B cell (primary cell): ENCODE results near the gene CHD5. TPM values are rescaled to one million over a fixed set of nuclear protein-coding genes. Genes with fewer than 3 reads are reported as not detected.

Experiments
- ATAC-seq: fragments of 200-7000 bp; cut with Tn5 transposase; one replicate; pipeline ENCODE4 v1.10.0; 2021; ENCODE audit warnings: low read depth, mild to moderate bottlenecking, moderate number of reproducible peaks, moderate library complexity
- CTCF ChIA-PET: fragments of 350-600 bp; sonication (Branson Sonifier 250); formaldehyde crosslinking; loops from one replicate; lab custom pipeline; 2021; ENCODE audit warnings: antibody characterized with exemption, inconsistent platforms; lab: Charles Lee
- POLR2A ChIA-PET: fragments of 350-600 bp; sonication (Branson Sonifier 250); formaldehyde crosslinking; loops from one replicate; lab custom pipeline; 2021; ENCODE audit warnings: antibody characterized with exemption; lab: Charles Lee
- DNase-seq: peaks from one replicate; pipeline ENCODE4 v3.0.0; 2013
- H2AFZ ChIP-seq: 2 replicates; pipeline ENCODE4 v1.6.1; 2012; ENCODE audit warnings: mild to moderate bottlenecking, low read depth, low read length; ENCODE audit not compliant: insufficient read depth, poor library complexity, severe bottlenecking
- H3K27ac ChIP-seq, 2 donors: 1 replicate in 1 of 2; 2 replicates in 1 of 2; pipeline ENCODE4 v1.5.1; 2012 to 2013; ENCODE audit warnings: low read length in 2 of 2, mild to moderate bottlenecking in 2 of 2, moderate library complexity in 1 of 2
- H3K27me3 ChIP-seq, 4 experiments: fragments of 200-600 bp in 1 of 4; sonication (generic) in 1 of 4; replicated peaks in 1 of 4; 1 replicate in 2 of 4; 2 replicates in 2 of 4; pipeline versions ENCODE4 v1.6.1 to v1.7.0; 2013 to 2016; ENCODE audit warnings: low read length in 3 of 4, mild to moderate bottlenecking in 2 of 4, mixed read lengths in 1 of 4, moderate library complexity in 1 of 4; ENCODE audit not compliant: insufficient read depth in 4 of 4, control insufficient read depth in 3 of 4; ENCODE audit errors: control extremely low read depth in 1 of 4
- H3K36me3 ChIP-seq, 2 experiments: replicated peaks in 1 of 2; 1 replicate in 1 of 2; 2 replicates in 1 of 2; pipeline versions ENCODE4 v1.6.1 to v1.7.1; 2013; ENCODE audit warnings: low read length in 1 of 2; ENCODE audit not compliant: insufficient read depth in 2 of 2, control insufficient read depth in 1 of 2; ENCODE audit errors: control extremely low read depth in 1 of 2, extremely low read depth in 1 of 2
- H3K4me1 ChIP-seq, 2 donors: fragments of 200-600 bp in 1 of 2; sonication (generic) in 1 of 2; 1 replicate in 1 of 2; 2 replicates in 1 of 2; pipeline versions ENCODE4 v1.5.1 to v1.6.1; 2013 to 2017; ENCODE audit warnings: low read length in 2 of 2; ENCODE audit not compliant: control insufficient read depth in 2 of 2, insufficient read depth in 2 of 2
- H3K4me2 ChIP-seq: replicated peaks from 2 replicates; pipeline ENCODE3; 2012; ENCODE audit warnings: mild to moderate bottlenecking, low read depth, low read length; ENCODE audit not compliant: poor library complexity, severe bottlenecking
- H3K4me3 ChIP-seq, 5 experiments: fragments of 200-600 bp in 1 of 5; sonication (generic) in 1 of 5; 1 replicate in 3 of 5; 2 replicates in 2 of 5; pipeline versions ENCODE4 v1.5.1 to v1.7.0; 2011 to 2016; ENCODE audit warnings: low read length in 4 of 5, mild to moderate bottlenecking in 4 of 5, low read depth in 2 of 5, control low read depth in 1 of 5, moderate library complexity in 1 of 5; ENCODE audit not compliant: insufficient read depth in 1 of 5; ENCODE audit errors: control extremely low read depth in 1 of 5, extremely low read depth in 1 of 5
- H3K79me2 ChIP-seq: fragments of 200-600 bp; sonication (generic); one replicate; pipeline ENCODE4 v1.6.0; 2016; ENCODE audit warnings: low read length; ENCODE audit not compliant: control insufficient read depth, insufficient read depth
- H3K9ac ChIP-seq: fragments of 200-600 bp; sonication (generic); 2 replicates; pipeline ENCODE4 v1.6.1; 2017; ENCODE audit warnings: mild to moderate bottlenecking, low read length, moderate library complexity
- H3K9me3 ChIP-seq, 3 donors: one replicate each; pipeline versions ENCODE4 v1.6.1 to v1.7.1; 2013; ENCODE audit warnings: low read length in 2 of 3; ENCODE audit not compliant: control insufficient read depth in 2 of 3, insufficient read depth in 1 of 3; ENCODE audit errors: control extremely low read depth in 1 of 3
- H4K20me1 ChIP-seq: 2 replicates; pipeline ENCODE4 v1.6.0; 2012; ENCODE audit warnings: mild to moderate bottlenecking, low read length; ENCODE audit not compliant: insufficient read depth, control insufficient read depth, poor library complexity, severe bottlenecking
- H3K27ac Mint-ChIP-seq: one replicate; pipeline ENCODE4 v1.8.0; 2021; ENCODE audit warnings: mixed read lengths
- H3K27me3 Mint-ChIP-seq: one replicate; pipeline ENCODE4 v1.8.0; 2021; ENCODE audit warnings: mixed read lengths
- H3K4me1 Mint-ChIP-seq: one replicate; pipeline ENCODE4 v1.8.0; 2021; ENCODE audit warnings: mixed read lengths
- H3K4me3 Mint-ChIP-seq: one replicate; pipeline ENCODE4 v1.8.0; 2021; ENCODE audit warnings: mixed read lengths
- H3K9me3 Mint-ChIP-seq: one replicate; pipeline ENCODE4 v1.8.0; 2022; ENCODE audit warnings: mixed read lengths; ENCODE audit not compliant: insufficient read depth
- CTCF ChIP-seq: fragments of 200-600 bp; IDR thresholded peaks from one replicate; pipeline ENCODE4 v1.8.0; 2022; ENCODE audit warnings: antibody characterized with exemption, mild to moderate bottlenecking
- EZH2 ChIP-seq: IDR thresholded peaks from 2 replicates; pipeline ENCODE4 v1.6.1; 2012; ENCODE audit warnings: borderline replicate concordance, low read depth, mild to moderate bottlenecking, moderate library complexity, low read length; ENCODE audit not compliant: insufficient read depth, poor library complexity, severe bottlenecking
- whole genome bisulfite sequencing: methylation state at CpG from one replicate; pipeline ENCODE4 v1.1.5; 2013; ENCODE audit warnings: missing lambda C conversion rate; ENCODE audit not compliant: insufficient coverage; 5-methylcytosine and 5-hydroxymethylcytosine counted together
- intact Hi-C: fragments of 100-400 bp; cut with micrococcal nuclease; formaldehyde crosslinking; loops from one replicate; pipeline ENCODE4 v1.10.0; 2022
- polyA plus RNA-seq: library from polyadenylated mRNA; depleted of rRNA; stranded (reverse); fragments of >200 nt; gene quantifications from 2 replicates; pipeline ENCODE4 v1.2.3, GENCODE V29; 2012
- total RNA-seq, 2 donors: library from RNA; stranded (reverse); fragments of 120-200 nt in 1 of 2; gene quantifications; 1 replicate in 1 of 2; 2 replicates in 1 of 2; pipeline versions ENCODE4 v1.2.3 to v1.2.4, GENCODE V29; 2013 to 2022

The CHD5 gene
- total and polyA plus RNA-seq, 2 donors (not counting 1 experiment from before 2014, with no cell fraction given), result 0.18 to 0.20 TPM

DNA sequence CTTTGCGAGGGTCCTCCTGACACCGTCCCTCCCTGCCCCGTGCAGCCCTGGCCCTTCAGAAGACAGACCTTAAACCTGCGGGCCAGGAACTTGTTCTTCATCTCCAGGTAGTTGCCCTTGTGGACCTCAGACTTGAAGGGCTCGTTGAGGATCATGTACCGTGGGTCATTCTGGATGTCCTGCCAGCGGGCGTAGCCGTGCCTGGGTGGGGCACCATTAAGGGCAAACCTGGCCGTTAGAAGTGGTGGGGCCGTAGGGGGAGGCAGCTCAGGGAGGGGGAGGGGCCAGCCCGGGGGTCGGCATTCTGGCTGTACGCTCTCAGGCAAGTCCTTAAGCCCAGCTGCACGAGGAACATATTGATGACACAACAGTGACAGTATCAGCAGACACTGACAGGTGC lies 69.8 kb downstream of the CHD5 start:
- Mint-ChIP-seq H3K4me3 (no peak overlapping the region), H3K4me1 (no peaks in the 10 kb centered on the region), H3K27ac (no peak overlapping the region), H3K9me3 (no peaks in the 10 kb centered on the region), H3K27me3 (peaks cover 12% of the 10 kb centered on the region)
- no peaks in the 10 kb centered on the region for H3K4me1 ChIP-seq
- H3K27me3 ChIP-seq, result peaks cover 0 to 4% (median under 1%) of the 10 kb centered on the region in 4 experiments
- no peaks in the 10 kb centered on the region for H3K36me3 ChIP-seq
- no peak overlapping the region for H3K4me2 ChIP-seq
- no peak overlapping the region for H3K9ac ChIP-seq
- DNase-seq (no peak), ATAC-seq (no peak)
- H3K27ac ChIP-seq, result no peak overlapping the region
- H4K20me1 ChIP-seq, result no peaks in the 10 kb centered on the region
- TF ChIP-seq CTCF (no peak), EZH2 (no peak)
- intact Hi-C loops, result no loop called here
- CTCF ChIA-PET, result no interaction called here
- peaks cover 0 to 6% (median 0%) of the 10 kb centered on the region in 3 donors for H3K9me3 ChIP-seq
- H3K79me2 ChIP-seq, result no peaks in the 10 kb centered on the region
- no peak overlapping the region for H3K4me3 ChIP-seq
- no peak overlapping the region for H2AFZ ChIP-seq
- POLR2A ChIA-PET, result interaction anchor here (0.6 kb wide), 1 partner anchor 83 kb away, joined by 6 read pairs; no protein-coding TSS in a partner anchor
- 79% methylated on average over 15 of the region's 15 CpGs for WGBS

GRCh38 chr1:6109688-6110087 lies 70.4 kb downstream of the CHD5 start:
- CTCF ChIA-PET, result no interaction called here
- TF ChIP-seq CTCF (no peak), EZH2 (no peak)
- H3K4me1 Mint-ChIP-seq, result no peaks in the 10 kb centered on the region

More at GRCh38 chr1:6109688-6110087, 70.4 kb downstream of the CHD5 start:
- no peaks in the 10 kb centered on the region for H3K36me3 ChIP-seq
- no peak overlapping the region for H3K27ac Mint-ChIP-seq
- ATAC-seq (no peak), DNase-seq (no peak)
- no peak overlapping the region for H3K4me2 ChIP-seq
- H3K9ac ChIP-seq, result no peak overlapping the region
- H3K4me3 ChIP-seq, result no peak overlapping the region
- POLR2A ChIA-PET, result interaction anchor here (0.6 kb wide), 1 partner anchor 82 kb away, joined by 6 read pairs; no protein-coding TSS in a partner anchor
- H4K20me1 ChIP-seq, result no peaks in the 10 kb centered on the region
- H3K9me3 ChIP-seq, result peaks cover 0 to 3% (median 0%) of the 10 kb centered on the region in 3 donors
- H3K27ac ChIP-seq, result no peak overlapping the region
- H3K9me3 Mint-ChIP-seq, result no peaks in the 10 kb centered on the region
- H2AFZ ChIP-seq, result no peak overlapping the region
- intact Hi-C loops, result no loop called here
- H3K27me3 ChIP-seq, result peaks cover 0 to 4% (median under 1%) of the 10 kb centered on the region in 4 experiments
- H3K27me3 Mint-ChIP-seq, result peaks cover 12% of the 10 kb centered on the region
- no peaks in the 10 kb centered on the region for H3K79me2 ChIP-seq
- WGBS, result 86% methylated on average over 24 of the region's 24 CpGs
- no peak overlapping the region for H3K4me3 Mint-ChIP-seq
- no peaks in the 10 kb centered on the region for H3K4me1 ChIP-seq
